Bone marrow (tissue), 2 donors: Measurements from ENCODE around the gene SPOCK3.
"Not testable (repeated sequence)": the region's sequence is repeated elsewhere in the genome, so short reads cannot be mapped to it uniquely, and the experiment has no call there.

Experiments
- DNase-seq, 2 donors: peaks; one replicate each; lab custom pipeline; 2025; lab: John Stamatoyannopoulos, UW

The SPOCK3 gene

GRCh38 chr4:166957451-166957850 lies 276.8 kb downstream of the SPOCK3 start:
- no peak for DNase-seq

GRCh38 chr4:166956484-166956883 lies 277.8 kb downstream of the SPOCK3 start:
- DNase-seq: no peak

GRCh38 chr4:166941629-166942028 lies 292.7 kb downstream of the SPOCK3 start:
- DNase-seq: no peak

GRCh38 chr4:166930464-166930863 lies 303.8 kb downstream of the SPOCK3 start:
- DNase-seq: no peak

GRCh38 chr4:166924424-166924823 lies 309.9 kb downstream of the SPOCK3 start:
- no peak for DNase-seq

GRCh38 chr4:166913926-166914325 lies 320.4 kb downstream of the SPOCK3 start:
- no peak for DNase-seq

GRCh38 chr4:166903408-166903807 lies 330.9 kb downstream of the SPOCK3 start:
- no peak for DNase-seq

GRCh38 chr4:166902941-166903340 lies 331.4 kb downstream of the SPOCK3 start:
- DNase-seq: no peak

- DNase-seq: no peak
Measured at GRCh38 chr4:166896254-166896653, 338.0 kb downstream of the SPOCK3 start.

GRCh38 chr4:166895771-166896170 lies 338.5 kb downstream of the SPOCK3 start:
- no peak for DNase-seq

- DNase-seq: no peak
Measured at GRCh38 chr4:166887457-166887856, 346.8 kb downstream of the SPOCK3 start.

GRCh38 chr4:166886718-166887117 lies 347.6 kb downstream of the SPOCK3 start:
- DNase-seq: no peak

- no peak for DNase-seq
Measured at GRCh38 chr4:166882221-166882620, 352.1 kb downstream of the SPOCK3 start.

- no peak for DNase-seq
Measured at GRCh38 chr4:166875821-166876220, 358.5 kb downstream of the SPOCK3 start.

- DNase-seq: no peak
Measured at GRCh38 chr4:166862032-166862431, 372.3 kb downstream of the SPOCK3 start.

- not testable (repeated sequence) for DNase-seq
Measured at GRCh38 chr4:166850398-166850797, 383.9 kb downstream of the SPOCK3 start.

GRCh38 chr4:166846939-166847338 lies 387.4 kb downstream of the SPOCK3 start:
- DNase-seq: no peak

GRCh38 chr4:166842795-166843261 lies 391.5 kb downstream of the SPOCK3 start:
- DNase-seq: no peak

- no peak for DNase-seq
Measured at GRCh38 chr4:166839615-166840251, 394.6 kb downstream of the SPOCK3 start.

- no peak for DNase-seq
Measured at GRCh38 chr4:166838975-166839614, 395.2 kb downstream of the SPOCK3 start.

GRCh38 chr4:166836865-166837264 lies 397.4 kb downstream of the SPOCK3 start:
- DNase-seq: no peak

- DNase-seq: no peak
Measured at GRCh38 chr4:166827629-166828028, 406.7 kb downstream of the SPOCK3 start.

GRCh38 chr4:166827167-166827566 lies 407.1 kb downstream of the SPOCK3 start:
- DNase-seq: no peak

- DNase-seq: no peak
Measured at GRCh38 chr4:166823848-166824247, 410.4 kb downstream of the SPOCK3 start.
